Stomach (tissue), 9 donors: ENCODE data around the gene KIF18B. TPM values are rescaled to one million over a fixed set of nuclear protein-coding genes. Genes with fewer than 3 reads are reported as not detected.

Source experiments
- DNase-seq, 2 donors: peaks; one replicate each; pipeline versions ENCODE4 v3.0.0 to v3.0.0-alpha.2; 2013 to 2019
- H3K27ac ChIP-seq, 5 donors: fragments of 200-600 bp in 4 of 5; sonication (generic) in 4 of 5; one replicate each; pipeline ENCODE4 v1.5.1; 2013 to 2019; ENCODE audit warnings: mild to moderate bottlenecking in 1 of 5, moderate library complexity in 1 of 5
- H3K27me3 ChIP-seq, 3 donors: fragments of 200-600 bp; sonication (generic); one replicate each; pipeline ENCODE4 v1.5.1; 2017 to 2019; ENCODE audit warnings: mixed run types in 1 of 3
- H3K36me3 ChIP-seq, 4 donors: fragments of 200-600 bp; sonication (generic); 1 replicate in 3 of 4; 2 replicates in 1 of 4; pipeline ENCODE4 v1.5.1; 2016 to 2019
- H3K4me1 ChIP-seq, 4 donors: fragments of 200-600 bp; sonication (generic); one replicate each; pipeline ENCODE4 v1.5.1; 2016 to 2019
- H3K4me3 ChIP-seq, 4 donors: fragments of 200-600 bp; sonication (generic) in 3 of 4; one replicate each; pipeline ENCODE4 v1.5.1; 2016 to 2019; ENCODE audit warnings: mild to moderate bottlenecking in 1 of 4
- H3K9me3 ChIP-seq, 4 donors: fragments of 200-600 bp; sonication (generic); one replicate each; pipeline ENCODE4 v1.5.1; 2016 to 2019
- CTCF ChIP-seq, 7 experiments: fragments of 450-650 bp in 4 of 7; fragments of 200-600 bp in 3 of 7; sonication (generic) in 3 of 7; IDR thresholded peaks; one replicate each; pipeline ENCODE4 v1.5.1; 2016 to 2019; ENCODE audit warnings: antibody characterized with exemption in 7 of 7, control low read depth in 2 of 7, mild to moderate bottlenecking in 1 of 7
- EP300 ChIP-seq: sonication (generic); formaldehyde crosslinking; IDR thresholded peaks from one replicate; pipeline ENCODE4 v1.6.1; 2017; ENCODE audit warnings: antibody characterized with exemption
- POLR2A ChIP-seq, 4 donors: fragments of 450-650 bp; IDR thresholded peaks; one replicate each; pipeline ENCODE4 v1.6.1; 2016; ENCODE audit warnings: antibody characterized with exemption in 4 of 4, control low read depth in 2 of 4, mild to moderate bottlenecking in 1 of 4, moderate library complexity in 1 of 4
- POLR2AphosphoS5 ChIP-seq, 3 donors: sonication (generic); formaldehyde crosslinking; IDR thresholded peaks; one replicate each; pipeline ENCODE4 v1.6.1; 2016; ENCODE audit warnings: antibody characterized with exemption in 3 of 3
- WGBS, 5 donors: extraction: QIAGEN DNeasy Blood & Tissue Kit in 3 of 5; methylation state at CpG; one replicate each; pipeline versions ENCODE4 v1.1.5 to v1.1.7; 2013 to 2018; 5-methylcytosine and 5-hydroxymethylcytosine counted together
- intact Hi-C: fragments of 100-400 bp; cut with DNase I; formaldehyde crosslinking; loops from one replicate; pipeline ENCODE4 v1.15.1; 2023; ENCODE audit warnings: low total_unique reads
- polyA plus RNA-seq, 3 donors: library from polyadenylated mRNA; stranded (reverse); fragments of 200-250 nt; gene quantifications; one replicate each; pipeline ENCODE4 v1.2.3, GENCODE V29; 2013
- total RNA-seq, 5 donors: library from RNA; depleted of rRNA; stranded (reverse); fragments of >200 nt; gene quantifications; one replicate each; pipeline versions ENCODE4 v1.1.0 to v1.2.3, GENCODE V29; 2014 to 2016
- donor health status: healthy with polysubstance abuse.
- donor health status: Bipolar disorder and iron deficiency.
- donor health status: healthy.

KIF18B gene
- total and polyA plus RNA-seq, 8 donors = 0.15 to 12.2 (median 1.2) TPM; not detected in 1

GRCh38 chr17:44971776-44972483, 24.4 kb upstream of the KIF18B start:
- TF ChIP-seq CTCF (IDR thresholded peaks at IDR 0.05) (no peak), POLR2A (IDR thresholded peaks at IDR 0.05) (no peak), EP300 (no peak), POLR2AphosphoS5 (IDR thresholded peaks at IDR 0.05) (no peak)
- peaks cover 3 to 76% (median 38%) of the 10 kb centered on the region in 3 donors for H3K27me3 ChIP-seq

GRCh38 chr17:44970136-44970741, 22.7 kb upstream of the KIF18B start:
- Histone ChIP-seq H3K4me3 (peak overlapping the region; percentile 41 to 48 (median 46)), H3K36me3 (no peaks in the 10 kb centered on the region), H3K9me3 (no peaks in the 10 kb centered on the region), H3K4me1 (peaks cover 36 to 44% (median 39%) of the 10 kb centered on the region in 4 donors), H3K27me3 (peaks cover 8 to 80% (median 55%) of the 10 kb centered on the region in 3 donors), H3K27ac (peak overlapping the region; percentile 7 to 82 (median 60))
- intact Hi-C loops = no loop called here
- peak in 1 of 2 donors; percentile 80 for DNase-seq
- TF ChIP-seq POLR2AphosphoS5 (IDR thresholded peaks at IDR 0.05) = no peak
- no peak for TF ChIP-seq EP300
- TF ChIP-seq CTCF (IDR thresholded peaks at IDR 0.05) = no peak
- TF ChIP-seq POLR2A (IDR thresholded peaks at IDR 0.05) = no peak
- 2 to 3% (median 3%) methylated on average over 18 to 55 of the region's 55 CpGs for WGBS, 5 donors

More at GRCh38 chr17:44971776-44972483, 24.4 kb upstream of the KIF18B start:
- WGBS, 5 donors = 53 to 63% (median 57%) methylated on average over 8 of the region's 8 CpGs
- Histone ChIP-seq H3K36me3 (no peaks in the 10 kb centered on the region), H3K9me3 (no peaks in the 10 kb centered on the region), H3K4me3 (no peak overlapping the region), H3K4me1 (peaks cover 31 to 43% (median 34%) of the 10 kb centered on the region in 4 donors), H3K27ac (no peak overlapping the region)
- intact Hi-C loops = no loop called here
- no peak for DNase-seq

GRCh38 chr17:44969144-44969780, 21.7 kb upstream of the KIF18B start:
- no peaks in the 10 kb centered on the region for H3K36me3 ChIP-seq
- intact Hi-C loops = no loop called here
- TF ChIP-seq POLR2A (IDR thresholded peaks at IDR 0.05) (no peak), EP300 (no peak), POLR2AphosphoS5 (IDR thresholded peaks at IDR 0.05) (no peak), CTCF (IDR thresholded peaks at IDR 0.05) (no peak)
- 31 to 43% (median 33%) methylated on average over 19 of the region's 19 CpGs for WGBS, 5 donors
- no peak for DNase-seq
- peak overlapping the region; percentile 38 to 55 (median 50) for H3K4me3 ChIP-seq
- no peaks in the 10 kb centered on the region for H3K9me3 ChIP-seq
- H3K4me1 ChIP-seq = peaks cover 36 to 44% (median 39%) of the 10 kb centered on the region in 4 donors
- peak overlapping the region in 1 of 5 donors; percentile 82 for H3K27ac ChIP-seq
- peaks cover 8 to 86% (median 61%) of the 10 kb centered on the region in 3 donors for H3K27me3 ChIP-seq
